Fibroblast of gingiva (primary cell): ENCODE results near the gene UROC1.

ENCODE experiments used
- DNase-seq: peaks from one replicate; pipeline ENCODE4 v3.0.0-alpha.2; 2011; ENCODE audit warnings: low read depth

The UROC1 gene

DNA sequence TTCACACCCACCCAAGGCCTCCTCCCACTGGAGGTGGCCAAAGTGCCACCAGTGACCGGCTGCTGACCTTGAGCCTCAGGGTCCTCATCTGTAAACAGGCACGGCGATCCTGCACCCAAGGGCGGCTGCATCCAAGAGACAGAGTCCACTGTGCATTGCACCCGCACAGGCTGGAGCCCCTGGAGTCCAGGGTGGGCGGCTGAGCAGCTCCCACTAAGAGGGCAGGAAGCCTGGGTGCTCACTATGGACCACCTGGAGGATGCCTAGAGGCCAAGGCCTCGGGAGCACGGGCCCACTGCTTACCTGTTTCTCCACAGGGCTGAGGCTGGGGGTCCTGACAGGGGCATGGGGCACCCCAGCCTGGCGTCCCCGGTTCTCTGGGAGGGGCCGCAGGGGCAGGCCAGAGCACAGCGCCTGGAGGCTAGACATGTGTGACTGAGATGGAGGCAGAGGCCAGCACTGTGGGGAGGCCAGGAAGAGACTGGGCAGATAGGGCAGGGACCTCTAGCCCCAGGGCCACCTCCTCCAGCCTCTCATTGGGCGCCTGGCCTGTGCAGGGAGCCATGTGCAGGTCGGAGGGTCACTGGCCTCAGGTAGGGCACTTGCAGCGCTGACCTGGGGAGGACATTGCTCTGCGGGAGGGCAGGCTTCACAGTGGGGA is at the start of gene UROC1:
Gene UROC1, minus strand, starts transcription at position 483 of the 661 bp plus-strand sequence. Its CDS starts 54 bp downstream, at position 429.
- DNase-seq, result no peak

DNA sequence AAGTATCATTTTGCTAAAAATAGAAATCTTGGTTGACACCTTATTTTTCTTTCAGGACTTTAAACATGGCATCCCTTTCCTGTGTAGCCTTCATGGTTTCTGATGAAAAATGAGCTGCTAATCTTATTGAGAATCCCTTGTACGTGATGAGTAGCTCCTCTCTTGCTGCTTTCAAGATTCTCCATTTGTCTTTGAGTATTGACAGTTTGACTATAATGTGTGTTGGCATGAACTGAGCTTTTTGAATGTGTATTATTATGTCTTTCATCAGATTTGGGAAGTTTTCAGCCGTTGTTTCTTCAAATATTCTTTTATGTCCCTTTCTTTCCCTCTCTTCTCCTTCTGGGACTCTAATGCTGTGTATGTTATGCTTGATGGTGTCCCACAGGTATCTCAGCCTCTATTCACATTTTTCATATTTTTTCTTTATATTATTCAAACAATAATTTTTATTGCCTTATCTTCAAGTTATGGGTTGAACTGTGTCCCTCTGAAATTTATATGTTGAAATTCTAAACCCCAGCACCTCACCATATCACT is 45.2 kb upstream of the UROC1 start:
- DNase-seq, result no peak

GRCh38 chr3:126558336-126559071 is 40.9 kb upstream of the UROC1 start, which contains the start of gene C3orf22:
C3orf22 (minus strand) TSS chr3:126558932; CDS start chr3:126553390, 5,542 bp downstream.
- no peak for DNase-seq

GRCh38 chr3:126557761-126558160 is 40.2 kb upstream of the UROC1 start:
- no peak for DNase-seq

DNA sequence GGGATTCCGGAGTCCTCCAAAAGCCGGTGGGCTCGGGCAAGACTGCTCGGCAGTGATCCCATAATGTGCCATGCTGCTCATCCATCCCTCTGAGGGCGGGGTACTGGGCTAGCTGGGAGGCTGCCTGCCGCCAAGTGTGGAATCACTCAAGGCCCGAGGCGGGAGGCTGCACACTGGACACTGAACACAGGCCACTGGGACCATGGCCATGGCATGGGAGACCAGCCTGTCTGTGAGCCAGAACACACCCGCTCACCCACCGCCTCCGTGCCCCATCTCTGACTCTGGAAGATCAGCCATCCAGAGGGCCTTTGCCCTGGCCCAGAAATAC is 39.8 kb upstream of the UROC1 start:
- DNase-seq, result no peak

DNA sequence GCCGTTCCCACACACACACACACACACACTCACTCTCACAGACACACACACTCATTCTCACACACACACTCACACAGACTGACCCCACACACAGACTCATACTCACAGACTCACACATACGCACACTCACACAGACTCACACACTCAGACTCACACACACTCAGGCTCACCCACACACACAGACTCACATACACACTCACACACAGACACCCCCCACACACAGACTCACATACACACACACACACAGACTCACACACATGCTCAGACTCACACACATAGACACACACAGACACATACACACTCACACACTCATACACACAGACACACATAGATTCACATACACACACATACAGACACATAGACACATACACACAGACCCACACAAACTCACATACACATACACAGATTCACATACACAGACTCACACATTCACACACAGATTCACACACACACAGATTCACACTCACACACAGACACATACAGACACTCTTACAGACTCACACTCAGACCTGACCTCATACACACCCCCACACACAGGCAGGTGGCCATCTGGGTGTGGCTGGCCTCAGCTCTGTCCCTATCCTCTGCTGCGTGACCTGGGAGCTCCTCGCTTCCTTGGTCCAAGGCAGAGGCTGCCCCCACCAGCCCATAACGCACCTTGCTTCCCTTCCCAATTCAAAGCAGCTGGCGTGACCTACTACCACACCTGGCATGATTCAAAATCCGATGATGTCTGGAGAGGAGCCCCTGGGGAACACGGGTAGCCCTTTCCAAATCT is 39.3 kb upstream of the UROC1 start:
- no peak for DNase-seq

DNA sequence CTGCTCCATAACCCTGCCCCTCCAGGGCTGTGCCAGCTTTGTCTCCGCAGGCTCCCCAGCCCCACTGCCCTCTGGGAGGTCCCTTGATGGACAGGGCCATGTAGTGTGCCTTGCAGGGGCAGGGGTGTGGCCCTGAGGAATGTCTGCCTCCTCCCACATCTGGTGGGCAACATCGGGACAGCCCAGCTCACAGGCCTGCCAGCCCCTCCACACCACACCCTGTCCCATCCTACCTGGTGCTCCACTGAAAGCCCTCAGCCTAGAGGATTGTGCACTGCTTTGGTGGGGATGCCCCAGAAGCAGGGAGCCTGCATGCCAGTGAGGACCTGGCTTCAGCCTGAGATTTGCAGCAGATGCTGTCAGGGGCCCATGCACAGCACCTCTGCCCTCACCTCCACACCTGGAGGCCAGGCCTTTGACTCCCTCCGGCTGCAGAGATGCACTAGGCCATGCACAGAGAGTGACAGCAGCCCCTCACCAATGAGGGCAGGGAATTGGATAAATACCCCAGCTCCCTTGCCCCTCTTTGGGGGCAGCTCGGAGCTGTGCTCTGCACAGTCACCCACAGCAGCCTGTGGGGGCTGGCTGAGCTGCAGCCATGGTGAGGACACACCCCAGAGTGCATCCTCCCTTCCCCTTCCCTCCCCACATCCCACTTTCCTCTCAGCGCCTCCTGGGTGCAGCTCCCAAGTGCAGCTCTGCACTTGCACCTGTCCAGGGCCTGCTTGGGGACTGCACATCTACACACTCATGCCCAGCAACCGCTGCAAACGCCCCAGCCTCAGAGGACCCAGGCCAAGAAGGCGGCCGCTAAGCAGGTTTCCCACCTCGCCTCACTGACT is 38.4 kb upstream of the UROC1 start:
- DNase-seq, result no peak

- no peak for DNase-seq
Measured at GRCh38 chr3:126554560-126555525, 37.3 kb upstream of the UROC1 start.

DNA sequence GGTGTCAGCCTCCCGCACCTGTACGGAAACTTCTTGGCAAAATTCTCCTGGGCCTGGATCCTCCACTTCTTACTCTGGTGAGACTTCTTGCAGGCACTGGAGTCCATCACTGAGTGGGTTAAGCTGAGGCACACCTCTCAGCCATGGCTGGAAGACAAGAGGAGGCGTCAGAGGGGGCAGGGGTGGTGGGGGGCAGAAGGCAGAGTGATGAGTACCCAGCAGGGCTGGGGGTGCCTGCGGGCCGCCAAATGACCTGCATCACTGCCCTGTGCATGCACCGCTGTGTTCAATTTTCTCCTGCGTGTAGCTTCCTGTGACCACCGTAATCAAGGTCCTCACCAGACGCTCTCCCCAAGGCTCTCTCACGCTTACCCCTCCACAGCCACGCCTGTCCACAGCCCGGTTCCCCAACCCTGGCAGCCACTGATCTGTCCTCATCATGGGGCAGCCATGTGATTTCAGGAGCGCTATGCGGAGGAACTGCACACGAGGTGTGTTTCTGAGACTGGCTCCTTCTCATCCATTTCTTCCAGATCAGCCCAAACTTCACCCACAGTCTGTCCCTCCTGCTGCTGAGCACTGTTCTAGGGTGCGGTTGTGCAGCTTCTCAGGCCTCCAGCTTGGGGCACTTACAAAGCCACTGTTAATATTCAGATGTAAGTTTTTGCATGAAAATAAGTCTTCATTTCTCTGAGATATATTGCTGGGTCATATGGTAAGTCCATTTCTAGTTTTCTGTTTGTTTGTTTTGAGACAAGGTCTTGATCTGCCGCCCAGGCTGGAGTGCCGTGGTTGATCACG is 35.9 kb upstream of the UROC1 start:
- no peak for DNase-seq

DNA sequence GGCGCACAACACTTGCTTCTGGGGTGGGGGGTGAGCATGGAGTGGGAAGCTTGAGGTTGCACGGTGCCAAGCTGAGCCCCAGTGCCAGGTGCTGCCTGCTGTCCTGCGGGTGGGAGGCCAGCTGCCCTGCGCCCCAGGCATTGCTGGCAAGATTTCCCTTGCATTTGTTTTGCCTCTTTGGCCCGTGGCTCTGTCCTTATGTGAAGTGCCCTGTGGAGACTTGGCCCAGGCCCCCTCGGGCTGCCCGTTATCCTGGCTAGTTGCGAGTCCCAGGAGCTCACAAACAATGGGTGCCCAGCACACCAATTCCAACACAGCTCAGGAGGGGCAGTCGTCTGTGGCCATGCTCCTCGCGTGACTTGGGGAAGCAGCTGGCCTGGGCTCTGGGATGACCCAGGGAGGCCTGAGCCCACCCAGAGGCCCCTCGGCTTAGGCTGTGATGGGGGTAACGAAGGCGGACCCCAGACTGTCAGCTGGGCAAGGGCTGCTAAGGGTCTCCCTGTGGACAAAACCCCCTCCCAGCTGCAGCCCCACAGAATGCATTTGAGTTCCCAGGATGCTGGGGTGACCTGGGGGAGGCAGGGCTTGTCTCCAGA is 35.2 kb upstream of the UROC1 start:
- no peak for DNase-seq

GRCh38 chr3:126551839-126552687 is 34.5 kb upstream of the UROC1 start:
- DNase-seq, result no peak

GRCh38 chr3:126551121-126551838 is 33.7 kb upstream of the UROC1 start:
- no peak for DNase-seq

GRCh38 chr3:126550488-126551051 is 33.0 kb upstream of the UROC1 start:
- no peak for DNase-seq

DNA sequence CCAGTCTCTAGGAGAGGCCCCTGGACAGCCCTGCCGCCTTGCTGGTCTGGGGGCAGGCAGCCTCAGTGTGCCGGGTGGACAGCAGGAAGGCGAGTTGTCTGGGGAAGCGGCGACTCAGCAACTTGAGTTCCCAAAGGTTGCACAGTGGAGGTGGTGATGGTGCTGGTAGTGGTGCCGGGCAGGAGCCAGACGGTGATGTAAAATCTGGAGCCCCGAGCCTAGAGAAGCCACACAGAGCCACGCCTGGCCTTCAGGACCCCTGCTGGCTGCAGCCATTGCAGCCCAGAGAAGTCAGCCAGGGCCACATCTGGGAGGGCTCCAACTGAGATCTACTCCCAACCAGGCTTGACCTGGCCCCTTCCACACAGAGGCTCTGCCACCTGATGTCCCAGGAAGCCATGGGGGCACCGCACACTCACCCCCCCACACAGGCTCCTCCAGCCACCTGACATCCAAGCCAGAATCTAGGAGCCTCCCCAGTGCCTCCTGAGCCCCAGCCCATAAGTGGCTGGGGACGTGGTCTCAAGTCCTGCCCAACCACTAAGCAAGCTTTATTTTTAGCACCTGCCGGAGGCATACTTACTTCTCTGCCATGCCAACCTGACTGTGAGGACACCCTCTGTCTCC is 32.4 kb upstream of the UROC1 start:
- DNase-seq, result no peak

- no peak for DNase-seq
Measured at GRCh38 chr3:126548556-126549466, 31.2 kb upstream of the UROC1 start.

DNA sequence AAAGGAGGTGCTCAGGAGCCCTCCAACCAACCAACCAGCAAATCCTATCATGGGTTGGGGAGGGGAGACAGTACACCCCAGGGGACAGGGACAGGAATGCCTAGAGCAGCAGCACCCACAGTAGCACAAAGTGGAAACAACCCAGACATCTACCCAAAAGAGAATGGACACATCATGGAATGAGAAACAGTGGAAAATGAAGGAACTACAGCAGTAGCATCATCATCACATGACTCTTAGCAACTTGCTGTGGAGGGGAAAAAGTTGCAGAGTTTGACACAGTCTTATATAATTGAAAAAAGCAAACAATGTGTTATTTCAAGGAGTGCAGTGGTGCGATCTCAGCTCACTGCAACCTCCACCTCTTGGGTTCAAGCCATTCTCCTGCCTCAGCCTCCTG is 30.1 kb upstream of the UROC1 start:
- no peak for DNase-seq
